H1 (cell line): ENCODE data around the gene TM9SF2. TPM values are rescaled to one million over a fixed set of nuclear protein-coding genes. Genes with fewer than 3 reads are reported as not detected.
A peak's percentile ranks its signal among the peaks of the same experiment; 100 is the strongest.

Experiments used
- CTCF ChIA-PET: fragments of 300-600 bp; sonication (Branson Sonifier 250); formaldehyde crosslinking; loops from one replicate; lab custom pipeline; 2021; ENCODE audit not compliant: partially characterized antibody; lab: Charles Lee
- POLR2A ChIA-PET: fragments of 300-600 bp; sonication (Branson Sonifier 250); formaldehyde crosslinking; loops from one replicate; lab custom pipeline; 2021; ENCODE audit warnings: inconsistent platforms; ENCODE audit not compliant: partially characterized antibody; lab: Charles Lee
- DNase-seq, 2 experiments: peaks; one replicate each; pipeline versions ENCODE4 v3.0.0 to v3.0.0-alpha.2; 2010 to 2022; ENCODE audit warnings: low spot score in 2 of 2, low read depth in 1 of 2, mixed read lengths in 1 of 2
- FAIRE-seq: peaks from 2 replicates; lab custom pipeline; 2011; peaks lifted over from hg19 to GRCh38; lab: Jason Lieb, UNC
- H2AFZ ChIP-seq: 2 replicates; pipeline ENCODE4 v1.8.1; 2012; ENCODE audit warnings: low read length, inconsistent platforms
- H2AK5ac ChIP-seq: 2 replicates; pipeline ENCODE4 v1.6.1; 2013; ENCODE audit warnings: low read depth, low read length
- H2BK120ac ChIP-seq: replicated peaks from 2 replicates; pipeline ENCODE3; 2013; ENCODE audit warnings: low read depth, low read length, inconsistent platforms
- H2BK12ac ChIP-seq: 2 replicates; pipeline ENCODE4 v1.6.1; 2013; ENCODE audit warnings: low read depth, low read length
- H2BK15ac ChIP-seq: 2 replicates; pipeline ENCODE4 v1.6.1; 2013; ENCODE audit warnings: low read length
- H2BK20ac ChIP-seq: 2 replicates; pipeline ENCODE4 v1.6.1; 2013; ENCODE audit warnings: low read length
- H2BK5ac ChIP-seq: 2 replicates; pipeline ENCODE4 v1.6.1; 2013; ENCODE audit warnings: low read depth, low read length
- H3K14ac ChIP-seq: 2 replicates; pipeline ENCODE4 v1.6.1; 2013; ENCODE audit warnings: inconsistent platforms; ENCODE audit not compliant: insufficient read length
- H3K18ac ChIP-seq: 2 replicates; pipeline ENCODE4 v1.6.1; 2013; ENCODE audit warnings: low read length; ENCODE audit errors: extremely low read depth
- H3K23ac ChIP-seq: 2 replicates; pipeline ENCODE4 v1.6.1; 2013; ENCODE audit warnings: inconsistent platforms; ENCODE audit not compliant: insufficient read length
- H3K23me2 ChIP-seq: 2 replicates; pipeline ENCODE4 v1.6.1; 2013; ENCODE audit warnings: low read depth, low read length
- H3K27ac ChIP-seq: 2 replicates; pipeline ENCODE4 v1.6.1; 2011; ENCODE audit warnings: low read depth, low read length, inconsistent platforms
- H3K27me3 ChIP-seq, 4 experiments: replicated peaks in 1 of 4; 1 replicate in 1 of 4; 2 replicates in 3 of 4; pipeline versions ENCODE4 v1.6.1 to v1.8.1; 2011 to 2013; ENCODE audit warnings: low read length in 3 of 4, mild to moderate bottlenecking in 3 of 4, inconsistent platforms in 2 of 4, mixed read lengths in 2 of 4, moderate library complexity in 1 of 4; ENCODE audit not compliant: control insufficient read depth in 3 of 4, insufficient read depth in 3 of 4; ENCODE audit errors: extremely low read depth in 1 of 4
- H3K36me3 ChIP-seq, 4 experiments: 2 replicates each; pipeline versions ENCODE4 v1.6.1 to v1.8.1; 2011 to 2013; ENCODE audit warnings: mild to moderate bottlenecking in 4 of 4, low read length in 3 of 4, moderate library complexity in 2 of 4, control low read depth in 1 of 4, inconsistent platforms in 1 of 4; ENCODE audit not compliant: insufficient read depth in 4 of 4, control insufficient read depth in 2 of 4
- H3K4ac ChIP-seq: replicated peaks from 2 replicates; pipeline ENCODE3; 2013; ENCODE audit warnings: low read length, low read depth, mixed read lengths, inconsistent platforms; ENCODE audit not compliant: insufficient read length
- H3K4me1 ChIP-seq, 4 experiments: replicated peaks in 1 of 4; 1 replicate in 1 of 4; 2 replicates in 3 of 4; pipeline versions ENCODE4 v1.6.1 to v1.8.1; 2011 to 2013; ENCODE audit warnings: low read length in 3 of 4, inconsistent platforms in 2 of 4, mixed read lengths in 1 of 4; ENCODE audit not compliant: insufficient read depth in 4 of 4, control insufficient read depth in 3 of 4
- H3K4me2 ChIP-seq, 2 experiments: 2 replicates each; pipeline versions ENCODE4 v1.6.1 to v1.8.1; 2011 to 2013; ENCODE audit warnings: low read depth in 2 of 2, low read length in 2 of 2, control low read depth in 1 of 2, inconsistent platforms in 1 of 2, mild to moderate bottlenecking in 1 of 2; ENCODE audit not compliant: insufficient read depth in 1 of 2
- H3K4me3 ChIP-seq, 4 experiments: fragments of 200-600, 300-600 bp in 1 of 4; sonication (generic), shearing (Covaris generic), sonication (Bioruptor Twin) in 1 of 4; 2 replicates each; pipeline versions ENCODE4 v1.5.1 to v1.8.1; 2011 to 2016; ENCODE audit warnings: low read length in 4 of 4, low read depth in 3 of 4, control low read depth in 2 of 4, inconsistent platforms in 2 of 4, mild to moderate bottlenecking in 2 of 4, mixed read lengths in 1 of 4, moderate library complexity in 1 of 4; ENCODE audit not compliant: insufficient read depth in 2 of 4; ENCODE audit errors: extremely low read depth in 1 of 4
- H3K56ac ChIP-seq: replicated peaks from 2 replicates; pipeline ENCODE3; 2013; ENCODE audit warnings: low read depth, mild to moderate bottlenecking, mixed read lengths, low read length, inconsistent platforms; ENCODE audit not compliant: insufficient read length
- H3K79me1 ChIP-seq: 2 replicates; pipeline ENCODE4 v1.6.1; 2013; ENCODE audit warnings: low read depth, low read length, control low read depth
- H3K79me2 ChIP-seq, 2 experiments: 2 replicates each; pipeline versions ENCODE4 v1.6.1 to v1.8.1; 2012 to 2013; ENCODE audit warnings: low read length in 2 of 2, mild to moderate bottlenecking in 2 of 2, inconsistent platforms in 1 of 2; ENCODE audit not compliant: insufficient read depth in 2 of 2, control insufficient read depth in 1 of 2
- H3K9ac ChIP-seq, 4 experiments: replicated peaks in 1 of 4; 1 replicate in 1 of 4; 2 replicates in 3 of 4; pipeline versions ENCODE4 v1.6.1 to v1.8.1; 2011 to 2013; ENCODE audit warnings: low read depth in 3 of 4, low read length in 3 of 4, control low read depth in 2 of 4, mild to moderate bottlenecking in 2 of 4, moderate library complexity in 2 of 4, inconsistent platforms in 1 of 4; ENCODE audit errors: extremely low read depth in 1 of 4
- H3K9me3 ChIP-seq, 2 experiments: 2 replicates each; pipeline versions ENCODE4 v1.6.1 to v1.8.1; 2012 to 2013; ENCODE audit warnings: mild to moderate bottlenecking in 2 of 2, moderate library complexity in 2 of 2, control low read depth in 1 of 2, inconsistent platforms in 1 of 2, low read depth in 1 of 2, low read length in 1 of 2, mixed read lengths in 1 of 2; ENCODE audit not compliant: insufficient read depth in 2 of 2
- H4K20me1 ChIP-seq, 2 experiments: replicated peaks in 1 of 2; 2 replicates each; pipeline versions ENCODE3 to v1.8.1; 2011 to 2013; ENCODE audit warnings: inconsistent platforms in 2 of 2, low read length in 2 of 2, mild to moderate bottlenecking in 1 of 2; ENCODE audit not compliant: insufficient read depth in 2 of 2, control insufficient read depth in 1 of 2
- H4K5ac ChIP-seq: 2 replicates; pipeline ENCODE4 v1.6.1; 2013; ENCODE audit warnings: low read length, low read depth, mixed read lengths, inconsistent platforms; ENCODE audit not compliant: insufficient read length
- H4K8ac ChIP-seq: 2 replicates; pipeline ENCODE4 v1.8.0; 2013; ENCODE audit warnings: mild to moderate bottlenecking, moderate library complexity, low read length, inconsistent platforms; ENCODE audit not compliant: insufficient read depth; ENCODE audit errors: extremely low read depth
- H4K91ac ChIP-seq: replicated peaks from 2 replicates; pipeline ENCODE3; 2013; ENCODE audit warnings: low read length, mixed read lengths, inconsistent platforms; ENCODE audit not compliant: insufficient read length
- EZH2 ChIP-seq: fragments of 200-600 bp; sonication (generic); IDR thresholded peaks from 2 replicates; pipeline ENCODE4 v1.7.1; 2012; ENCODE audit warnings: low read depth, mild to moderate bottlenecking, moderate library complexity, low read length, inconsistent platforms; ENCODE audit not compliant: severe bottlenecking
- JUND ChIP-seq: IDR thresholded peaks from 2 replicates; pipeline ENCODE4 v1.6.1; 2011; ENCODE audit warnings: mild to moderate bottlenecking, improper control_type of control experiment, low read length
- KDM1A ChIP-seq: fragments of 200-600, 300-600 bp; sonication (generic); IDR thresholded peaks from 2 replicates; pipeline ENCODE4 v1.7.1; 2016; ENCODE audit warnings: mild to moderate bottlenecking, low read length, borderline replicate concordance
- NRF1 ChIP-seq: IDR thresholded peaks from 2 replicates; pipeline ENCODE4 v1.6.1; 2011; ENCODE audit warnings: mild to moderate bottlenecking, low read depth, low read length, improper control_type of control experiment
- POLR2AphosphoS5 ChIP-seq: IDR thresholded peaks from 2 replicates; pipeline ENCODE4 v1.6.1; 2011; ENCODE audit warnings: low read depth, low read length
- POU5F1 ChIP-seq: IDR thresholded peaks from 2 replicates; pipeline ENCODE4 v1.6.1; 2011; ENCODE audit warnings: low read depth, mild to moderate bottlenecking, low read length, moderate library complexity
- TAF1 ChIP-seq: IDR thresholded peaks from 2 replicates; pipeline ENCODE4 v1.6.1; 2011; ENCODE audit warnings: mild to moderate bottlenecking, low read depth, low read length
- WGBS, 2 experiments: shearing (Covaris generic) in 1 of 2; methylation state at CpG; one replicate each; pipeline versions ENCODE4 v1.1.6 to v1.1.7; 2013 to 2015; ENCODE audit warnings: low lambda C conversion rate in 2 of 2, mixed read lengths in 2 of 2, inconsistent platforms in 1 of 2, low coverage in 1 of 2, missing lambda C conversion rate in 1 of 2; ENCODE audit not compliant: insufficient replicate concordance in 2 of 2, insufficient coverage in 1 of 2, insufficient read length in 1 of 2; ENCODE audit errors: extremely low coverage in 1 of 2, missing lambda C conversion rate in 1 of 2; 5-methylcytosine and 5-hydroxymethylcytosine counted together
- polyA plus RNA-seq, 7 experiments: library from polyadenylated mRNA; depleted of rRNA in 3 of 7; stranded (reverse) in 5 of 7; unstranded in 2 of 7; fragments of >200 nt in 5 of 7; fragments of 200-250 nt in 2 of 7; gene quantifications; 1 replicate in 5 of 7; 2 replicates in 1 of 7; 4 replicates in 1 of 7; pipeline versions ENCODE4 v1.2.1 to v1.2.3, GENCODE V29; 2011 to 2013; ENCODE audit warnings: missing spikeins in 2 of 7, mixed read lengths in 2 of 7
- total RNA-seq: library from RNA; stranded (reverse); fragmentation: NEBNext Ultra II Directional; extraction: Animal tissue kit (Norgen Biotek cat#: 25700); gene quantifications from 2 replicates; pipeline ENCODE4 v1.2.1, GENCODE V29; 2021

TM9SF2 gene
- total and polyA plus RNA-seq, 2 of the 8 experiments (the other 6 are each of a cell fraction or from before 2014, with no cell fraction given): 68.0 to 101 TPM

DNA sequence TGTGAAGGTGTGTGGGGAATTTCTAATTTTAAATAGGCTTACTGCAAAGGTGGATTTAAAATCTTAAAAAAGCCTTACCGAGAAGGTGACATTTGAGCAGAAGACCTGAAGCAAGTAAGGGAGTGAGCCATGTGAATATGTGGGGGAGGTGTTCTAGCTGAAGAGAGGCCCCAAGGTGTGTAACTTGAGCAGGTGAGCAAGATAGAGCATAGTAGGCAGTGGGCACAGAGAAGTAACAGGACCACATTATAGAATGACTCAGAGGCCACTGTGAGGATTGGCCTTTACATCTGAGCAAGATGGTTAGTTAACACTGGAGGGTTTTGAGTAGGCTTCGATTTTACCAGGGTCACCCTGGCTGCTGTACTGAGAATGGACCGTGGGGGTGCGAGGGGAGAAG lies 22.6 kb downstream of the TM9SF2 start:
- TF ChIP-seq NRF1 (no peak), EZH2 (no peak), KDM1A (no peak), JUND (no peak), POU5F1 (no peak), TAF1 (no peak), POLR2AphosphoS5 (no peak)
- no peak overlapping the region for H2BK12ac ChIP-seq
- no peak overlapping the region for H3K4me2 ChIP-seq
- H3K18ac ChIP-seq: no peak overlapping the region
- peaks cover 5 to 44% (median 18%) of the 10 kb centered on the region in 4 experiments; a peak in 6 of 8 replicates for H3K36me3 ChIP-seq
- ChIA-PET CTCF (no interaction called here), POLR2A (no interaction called here)
- H2AK5ac ChIP-seq: no peak overlapping the region
- no peak overlapping the region for H2BK120ac ChIP-seq
- DNase-seq: no peak
- H2AFZ ChIP-seq: no peak overlapping the region
- no peak overlapping the region for H2BK5ac ChIP-seq
- no peak overlapping the region for H4K5ac ChIP-seq
- H3K56ac ChIP-seq: no peak overlapping the region
- no peak overlapping the region for H4K91ac ChIP-seq
- 89% methylated on average over 4 of the region's 4 CpGs; no CpG with 5 or more reads in 1 of the 2 experiments for WGBS, 2 experiments
- no peak overlapping the region for H3K4ac ChIP-seq
- H3K79me2 ChIP-seq: no peaks in the 10 kb centered on the region
- no peak overlapping the region for H2BK15ac ChIP-seq
- no peak overlapping the region for H3K27ac ChIP-seq
- FAIRE-seq: no peak
- H3K79me1 ChIP-seq: peaks cover 3% of the 10 kb centered on the region
- H2BK20ac ChIP-seq: no peak overlapping the region
- peaks cover 2 to 3% of the 10 kb centered on the region in 2 experiments for H4K20me1 ChIP-seq
- no peak overlapping the region for H3K14ac ChIP-seq
- H3K4me1 ChIP-seq: no peaks in the 10 kb centered on the region
- H3K9me3 ChIP-seq: no peaks in the 10 kb centered on the region
- no peaks in the 10 kb centered on the region for H3K23me2 ChIP-seq
- H3K4me3 ChIP-seq: no peak overlapping the region
- H3K27me3 ChIP-seq: no peaks in the 10 kb centered on the region
- H4K8ac ChIP-seq: no peak overlapping the region
- no peak overlapping the region for H3K9ac ChIP-seq
- H3K23ac ChIP-seq: peak overlapping the region; percentile 70
